ENCODE measurements around the gene MOG. TPM values are rescaled to one million over a fixed set of nuclear protein-coding genes. Genes with fewer than 3 reads are reported as not detected.

Gene MOG
- total and polyA plus RNA-seq, 2 donors (not counting 1 experiment from before 2014, with no cell fraction given), result not detected

- no peaks in the 10 kb centered on the region for H3K9me3 Mint-ChIP-seq (ENCODE audit: insufficient read depth)
- peaks cover 21% of the 10 kb centered on the region for H3K4me1 Mint-ChIP-seq
Observed at GRCh38 chr6:29708432-29709179, 51.7 kb downstream of the MOG start.

More at GRCh38 chr6:29708432-29709179, 51.7 kb downstream of the MOG start:
- H3K27ac Mint-ChIP-seq, result peak overlapping the region; percentile 71
- Histone ChIP-seq H3K79me2 (ENCODE audit: control insufficient read depth, insufficient read depth, low read length) (no peaks in the 10 kb centered on the region), H3K27me3 (replicated peaks in 1 of 4; ENCODE audit: control extremely low read depth in 1 of 4, control insufficient read depth in 3 of 4, insufficient read depth in 4 of 4, low read length in 3 of 4) (no peaks in the 10 kb centered on the region), H4K20me1 (ENCODE audit: control insufficient read depth, insufficient read depth, low read length, poor library complexity, severe bottlenecking) (no peaks in the 10 kb centered on the region), H3K9me3 (ENCODE audit: control extremely low read depth in 1 of 3, control insufficient read depth in 2 of 3, insufficient read depth in 1 of 3, low read length in 2 of 3) (no peaks in the 10 kb centered on the region), H3K4me2 (replicated peaks; ENCODE audit: low read depth, low read length, poor library complexity, severe bottlenecking) (peak overlapping the region; percentile 67), H3K9ac (ENCODE audit: low read length) (peak overlapping the region; percentile 47), H3K4me1 (ENCODE audit: control insufficient read depth in 2 of 2, insufficient read depth in 2 of 2, low read length in 2 of 2) (peaks cover 15 to 30% of the 10 kb centered on the region in 2 donors), H3K36me3 (replicated peaks in 1 of 2; ENCODE audit: control extremely low read depth in 1 of 2, control insufficient read depth in 1 of 2, extremely low read depth in 1 of 2, insufficient read depth in 2 of 2, low read length in 1 of 2) (no peaks in the 10 kb centered on the region), H2AFZ (ENCODE audit: insufficient read depth, low read depth, low read length, poor library complexity, severe bottlenecking) (peak overlapping the region; percentile 35), H3K27ac (ENCODE audit: low read length in 2 of 2) (peak overlapping the region; percentile 28 to 29), H3K4me3 (ENCODE audit: control extremely low read depth in 1 of 5, extremely low read depth in 1 of 5, insufficient read depth in 1 of 5, low read depth in 2 of 5, low read length in 4 of 5) (peak overlapping the region in 4 of 5 experiments; percentile 3 to 42 (median 37))
- intact Hi-C loops (cut with micrococcal nuclease), result loop anchor here (1.0 kb wide), 1 partner anchor 41 kb away; no protein-coding TSS in a partner anchor
- TF ChIP-seq EZH2 (IDR thresholded peaks at IDR 0.05; ENCODE audit: borderline replicate concordance, insufficient read depth, low read depth, low read length, poor library complexity, severe bottlenecking), result no peak
- TF ChIP-seq CTCF (IDR thresholded peaks at IDR 0.05), result no peak
- peaks cover 13% of the 10 kb centered on the region for H3K27me3 Mint-ChIP-seq
- WGBS (ENCODE audit: insufficient coverage), result 50% methylated on average over 6 of the region's 11 CpGs
- ATAC-seq (ENCODE audit: low read depth) (peak; percentile 64), DNase-seq (peak; percentile 71)
- POLR2A ChIA-PET, result no interaction called here
- peak overlapping the region; percentile 76 for H3K4me3 Mint-ChIP-seq
- CTCF ChIA-PET, result interaction anchor here (0.6 to 3.9 kb wide), 11 partner anchors 12 to 1020 kb away, joined by 3 to 22 read pairs (median 4); no protein-coding TSS in a partner anchor

Data from B cell (primary cell).